GM18502 (cell line): ENCODE data around the gene CCDC154.

ENCODE experiments used
- ATAC-seq: cut with Tn5 transposase; IDR thresholded peaks from one replicate; pipeline ENCODE4 v1.9.1; 2021; ENCODE audit warnings: mild to moderate bottlenecking; ENCODE audit not compliant: unreplicated experiment, poor library complexity

The CCDC154 gene

DNA sequence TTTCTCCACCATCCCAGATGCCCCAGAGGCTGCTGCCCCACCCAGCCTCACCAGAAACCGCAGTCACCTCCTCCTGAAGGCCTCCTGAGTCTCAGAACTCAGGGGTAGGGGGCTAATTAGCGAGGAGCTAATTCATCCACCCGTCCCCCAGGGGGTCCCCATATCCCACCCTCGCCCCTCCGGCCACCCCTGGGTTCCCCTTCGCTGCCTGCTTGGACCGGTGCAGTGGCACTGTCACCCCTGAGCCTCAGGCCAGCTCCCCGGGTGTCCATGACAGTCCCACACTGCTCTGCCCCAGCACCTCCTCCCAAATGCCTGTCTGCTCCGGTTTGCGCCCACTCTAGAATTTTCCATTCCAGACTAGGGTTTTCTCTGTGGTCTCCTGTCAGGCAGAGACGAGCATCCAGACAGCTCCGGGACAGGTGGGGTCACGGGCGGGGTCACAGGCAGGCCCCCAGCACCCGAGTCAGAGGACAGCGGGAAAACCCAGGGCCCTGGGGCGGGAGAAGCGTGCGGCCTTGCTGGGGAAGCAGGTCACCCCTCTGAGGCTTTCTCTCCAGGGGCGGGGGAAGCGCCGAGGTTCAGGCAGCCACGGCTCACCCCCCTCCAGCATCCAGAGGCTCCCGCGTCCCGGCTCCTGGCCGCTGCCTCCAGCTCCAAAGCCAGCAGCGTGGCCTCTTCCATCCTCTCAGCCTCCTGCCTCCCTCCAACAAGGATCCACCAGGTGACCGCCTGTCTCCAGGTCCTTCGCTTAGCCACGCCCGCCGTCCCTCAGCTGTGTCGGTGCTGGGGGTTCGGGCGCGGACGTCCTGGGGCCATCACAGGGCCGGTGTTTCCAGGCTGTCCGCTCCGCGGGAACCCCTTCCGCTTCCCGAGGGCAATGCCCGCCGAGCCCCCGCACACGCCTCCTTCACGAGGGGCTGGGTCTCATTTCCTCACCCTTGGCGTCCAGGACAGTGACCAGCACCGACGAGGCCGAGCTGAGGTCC is 16.6 kb downstream of the CCDC154 start:
- no peak for ATAC-seq

DNA sequence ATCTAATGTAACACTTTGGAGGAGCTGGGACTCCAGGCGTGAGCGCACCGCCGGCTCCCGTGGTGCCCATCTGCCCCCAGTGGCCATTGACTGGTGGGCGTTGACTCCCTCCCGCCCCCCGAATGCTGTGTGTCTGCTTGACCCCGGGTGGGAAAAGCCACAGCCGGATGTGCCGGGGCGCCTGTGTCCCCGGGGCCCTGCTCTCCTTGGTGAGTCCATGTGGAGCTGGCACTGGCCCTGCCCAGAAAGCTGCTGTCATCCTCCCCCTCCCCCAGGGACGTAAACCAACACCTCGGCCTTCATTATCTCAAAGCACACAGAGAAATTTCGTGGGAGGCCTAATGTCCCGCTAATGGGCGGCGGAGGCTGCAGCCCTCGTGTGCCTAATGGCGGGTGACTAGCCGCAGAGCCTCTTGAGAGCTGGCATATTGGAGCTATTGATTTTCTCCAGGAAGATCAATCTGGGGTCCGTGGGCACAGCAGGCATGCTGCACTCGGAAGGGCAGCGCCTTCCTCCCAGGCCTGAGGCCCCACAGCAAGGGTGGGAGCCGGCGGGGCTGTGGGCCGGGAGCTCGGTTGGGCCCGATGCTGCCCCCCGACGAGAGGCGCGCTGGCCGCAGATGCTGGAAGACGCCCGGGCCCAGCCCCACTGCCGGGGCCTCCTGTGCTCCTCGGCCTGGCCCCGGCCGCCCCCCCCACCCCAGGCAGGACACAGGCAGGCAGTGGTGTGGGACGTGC is 17.5 kb downstream of the CCDC154 start:
- no peak for ATAC-seq

DNA sequence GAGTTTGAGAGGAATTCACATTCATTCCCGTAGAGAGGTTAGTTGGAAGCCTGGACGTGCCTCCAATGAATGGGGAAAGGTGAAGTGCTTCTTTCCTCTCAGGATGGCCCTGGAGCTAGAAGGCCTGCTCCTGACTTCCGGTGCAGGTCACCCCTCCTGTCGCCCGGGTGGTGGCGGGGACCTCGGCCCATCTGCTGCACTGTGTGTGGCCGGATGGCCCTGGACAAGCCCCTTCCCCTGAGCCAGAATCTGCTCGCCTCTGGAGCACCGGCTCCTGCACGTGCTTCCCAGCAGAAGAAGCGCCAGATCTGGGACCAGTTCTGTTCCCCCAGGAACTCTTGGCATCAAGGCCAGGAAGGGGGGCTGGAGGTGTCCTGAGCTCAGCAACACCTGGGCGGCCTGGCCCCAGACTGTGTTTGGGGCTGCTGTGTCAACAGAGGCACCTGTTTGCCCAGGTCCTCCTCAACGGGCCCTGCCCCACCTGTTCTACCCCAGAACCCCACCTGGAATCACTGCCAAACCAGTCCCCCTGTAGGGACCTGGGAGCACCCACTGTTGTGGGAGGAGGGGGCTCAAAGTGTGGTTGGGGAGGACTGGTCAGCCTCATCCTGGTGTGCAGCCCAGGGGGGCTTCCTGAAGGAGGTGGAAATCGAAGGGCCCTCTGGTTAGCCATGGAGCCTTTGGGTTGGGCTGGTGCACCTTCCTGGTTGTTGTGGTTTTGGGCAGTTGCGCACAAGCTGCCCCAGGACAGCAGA is 18.6 kb downstream of the CCDC154 start:
- no peak for ATAC-seq

DNA sequence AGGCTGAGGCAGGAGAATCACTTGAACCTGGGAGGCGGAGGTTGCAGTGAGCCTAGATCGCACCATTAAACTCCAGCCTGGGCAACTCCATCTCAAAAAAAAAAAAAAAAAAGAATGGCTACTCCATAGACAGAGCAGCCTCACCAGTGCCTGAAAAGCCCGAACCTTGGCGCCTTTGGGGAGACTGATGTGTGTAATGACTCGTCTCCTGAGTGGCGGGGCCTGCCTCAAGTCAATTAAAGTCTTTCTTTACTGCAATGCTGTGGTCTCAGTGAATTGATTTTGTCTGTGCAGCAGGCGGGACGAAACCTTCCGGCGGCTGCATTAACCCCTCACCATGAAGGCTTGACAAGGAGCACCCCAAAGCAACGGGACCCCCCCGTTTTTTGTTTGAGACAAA is 20.3 kb downstream of the CCDC154 start:
- no peak for ATAC-seq

DNA sequence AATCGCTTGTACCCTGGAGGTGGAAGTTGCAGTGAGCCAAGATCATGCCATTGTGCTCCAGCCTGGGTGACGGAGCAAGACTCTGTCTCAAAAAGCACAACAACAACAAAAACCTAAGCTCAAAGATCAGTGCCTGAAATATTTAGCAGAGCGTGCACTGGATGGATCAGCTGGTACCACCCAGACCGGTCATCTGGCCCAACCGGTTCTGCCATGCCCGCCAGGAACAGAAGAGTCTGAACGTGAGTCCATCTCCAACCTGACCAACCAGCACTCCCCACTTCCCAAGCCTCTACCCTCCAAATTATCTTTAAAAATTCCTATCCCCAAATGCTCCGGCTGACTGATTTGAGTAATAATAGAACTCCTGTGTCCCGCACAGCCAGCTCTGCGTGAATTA is 22.3 kb downstream of the CCDC154 start:
- no peak for ATAC-seq

DNA sequence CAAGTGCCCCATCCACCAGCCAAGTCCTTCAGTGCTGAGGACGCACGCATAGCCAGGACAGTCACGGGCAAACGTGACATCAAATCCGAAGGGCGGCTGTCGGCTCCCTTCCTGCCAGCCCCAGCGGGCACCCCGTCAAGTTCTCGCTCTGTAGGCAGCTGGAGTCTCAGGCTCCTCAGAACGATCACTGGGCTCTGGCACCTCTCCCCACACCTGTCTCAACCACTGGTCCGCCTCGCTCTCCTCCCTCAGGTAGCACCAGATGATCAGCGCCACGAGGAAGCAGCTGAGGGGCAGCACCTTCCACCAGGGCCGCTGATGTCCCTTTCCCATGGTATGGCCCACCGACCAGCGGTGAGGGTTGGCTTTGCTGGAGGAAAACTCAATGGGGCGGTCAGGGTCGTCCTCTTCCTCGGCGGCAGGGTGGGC is 24.2 kb downstream of the CCDC154 start:
- ATAC-seq: peak; percentile 13

DNA sequence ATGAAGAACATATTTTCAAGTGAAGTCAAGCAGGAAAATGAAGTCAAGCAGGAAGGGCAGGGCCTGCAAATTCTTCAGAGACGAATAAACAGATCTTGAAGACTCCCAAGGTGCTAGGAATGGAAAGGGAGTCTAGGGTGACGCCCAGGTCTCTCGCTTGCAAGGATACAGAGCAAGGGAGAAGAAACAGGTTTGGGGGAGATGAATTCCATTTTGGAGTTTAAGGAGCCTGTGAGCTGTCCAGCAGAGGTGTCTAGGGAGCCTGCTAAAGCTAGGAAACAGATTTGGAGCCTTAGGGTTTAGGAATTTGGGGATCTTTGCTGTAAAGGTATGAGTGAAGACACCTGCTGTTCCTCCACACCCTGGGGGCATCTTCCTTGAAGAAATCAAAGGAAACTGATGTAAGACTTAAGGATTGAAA is 27.8 kb downstream of the CCDC154 start:
- ATAC-seq: no peak

DNA sequence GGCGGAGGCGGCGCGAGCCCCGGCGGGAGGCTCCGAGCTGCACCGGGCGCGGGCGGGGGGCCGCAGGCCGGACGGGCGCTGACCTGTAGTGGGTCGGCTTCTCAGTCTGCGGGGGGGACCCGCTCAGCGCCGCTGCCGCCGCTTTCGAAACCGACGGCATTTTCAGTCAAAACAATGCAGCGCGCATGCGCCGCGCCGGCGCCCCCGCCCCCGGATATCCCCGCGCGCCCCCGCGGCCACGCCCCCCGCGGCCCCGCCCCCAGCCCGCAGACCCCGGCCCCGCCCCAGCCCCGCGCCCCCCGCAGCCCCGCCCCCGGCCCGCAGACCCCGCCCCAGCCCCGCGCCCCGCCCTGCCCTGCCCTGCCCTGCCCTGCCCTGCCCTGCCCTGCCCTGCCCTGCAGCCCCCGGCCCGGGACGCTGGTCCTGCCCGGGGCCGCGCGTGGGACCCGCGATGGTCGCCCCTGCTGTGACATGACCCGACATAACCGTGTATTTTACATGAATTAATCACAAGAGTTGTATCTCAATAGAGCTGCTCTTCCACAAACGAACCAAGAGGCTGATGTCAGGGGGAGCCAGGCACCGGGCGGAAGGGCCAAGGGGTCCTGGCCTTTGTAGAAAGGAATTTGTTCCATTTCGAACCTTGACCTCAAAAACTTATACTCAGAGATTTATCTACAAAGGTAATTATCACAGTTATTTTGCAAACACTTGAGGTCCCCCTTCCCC is 29.7 kb downstream of the CCDC154 start, which contains the start of gene UNKL:
UNKL (minus strand) TSS at position 173 of the 729 bp plus-strand sequence; CDS start at position 160, 13 bp downstream.
- peak; percentile 46 for ATAC-seq

DNA sequence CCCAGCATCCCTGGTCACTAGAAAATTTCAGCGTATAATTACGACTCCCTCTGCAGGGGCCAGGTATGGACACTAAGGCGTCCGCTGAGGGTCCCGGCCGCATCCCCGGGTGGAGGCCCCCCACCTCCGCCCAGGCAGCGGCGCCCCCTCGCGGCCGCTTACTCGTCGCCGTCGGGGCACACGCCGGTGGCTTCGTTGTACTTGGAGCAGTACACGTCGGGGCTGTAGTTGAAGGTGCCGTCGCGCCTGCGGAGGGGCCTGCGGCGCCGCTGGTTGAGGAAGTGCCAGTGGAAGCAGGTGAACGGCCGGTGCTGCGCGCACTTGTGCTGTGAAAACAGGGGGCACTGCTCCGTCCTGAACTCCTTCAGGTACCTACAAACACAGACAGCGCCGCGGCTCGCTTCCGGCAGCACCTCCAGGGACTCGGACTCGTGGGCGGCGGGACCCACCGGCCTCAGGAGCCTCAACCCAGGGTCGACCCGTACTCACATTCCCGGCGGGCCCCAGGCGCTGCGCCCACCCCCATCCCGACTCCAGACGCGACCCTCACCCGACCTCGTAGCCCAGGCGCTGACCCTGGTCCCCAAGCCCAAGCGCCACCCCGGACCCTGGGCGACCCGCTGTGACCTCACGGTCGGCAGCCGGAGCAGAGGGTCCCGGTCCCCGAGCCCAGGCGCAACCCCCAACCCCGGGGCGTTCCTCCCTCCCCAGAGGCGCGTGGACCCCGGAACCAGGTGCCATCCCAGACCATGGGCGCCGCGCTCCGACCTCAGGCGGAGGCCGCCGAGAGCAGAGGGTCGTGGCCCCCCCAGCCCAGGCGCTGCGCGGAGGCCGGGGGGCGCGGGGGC is 30.4 kb downstream of the CCDC154 start:
- ATAC-seq: peak; percentile 34

DNA sequence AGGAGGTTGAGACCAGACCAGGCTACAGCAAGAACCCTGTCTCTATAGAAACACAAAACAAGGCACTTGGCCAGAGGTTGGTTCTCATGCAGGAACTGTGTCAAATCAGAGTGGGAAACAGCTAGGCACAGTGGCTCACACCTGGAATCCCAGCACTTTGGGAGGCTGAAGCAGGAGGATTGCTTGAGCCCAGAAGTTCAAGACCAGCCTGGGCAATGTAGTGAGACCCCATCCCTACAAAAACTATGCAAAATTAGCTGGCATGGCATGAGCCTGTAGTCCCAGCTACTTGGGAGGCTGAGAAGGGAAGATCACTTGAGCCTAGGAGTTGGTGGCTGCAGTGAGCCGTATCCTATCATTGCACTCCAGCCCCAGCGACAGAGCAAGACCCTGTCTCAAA is 31.5 kb downstream of the CCDC154 start:
- ATAC-seq: no peak

DNA sequence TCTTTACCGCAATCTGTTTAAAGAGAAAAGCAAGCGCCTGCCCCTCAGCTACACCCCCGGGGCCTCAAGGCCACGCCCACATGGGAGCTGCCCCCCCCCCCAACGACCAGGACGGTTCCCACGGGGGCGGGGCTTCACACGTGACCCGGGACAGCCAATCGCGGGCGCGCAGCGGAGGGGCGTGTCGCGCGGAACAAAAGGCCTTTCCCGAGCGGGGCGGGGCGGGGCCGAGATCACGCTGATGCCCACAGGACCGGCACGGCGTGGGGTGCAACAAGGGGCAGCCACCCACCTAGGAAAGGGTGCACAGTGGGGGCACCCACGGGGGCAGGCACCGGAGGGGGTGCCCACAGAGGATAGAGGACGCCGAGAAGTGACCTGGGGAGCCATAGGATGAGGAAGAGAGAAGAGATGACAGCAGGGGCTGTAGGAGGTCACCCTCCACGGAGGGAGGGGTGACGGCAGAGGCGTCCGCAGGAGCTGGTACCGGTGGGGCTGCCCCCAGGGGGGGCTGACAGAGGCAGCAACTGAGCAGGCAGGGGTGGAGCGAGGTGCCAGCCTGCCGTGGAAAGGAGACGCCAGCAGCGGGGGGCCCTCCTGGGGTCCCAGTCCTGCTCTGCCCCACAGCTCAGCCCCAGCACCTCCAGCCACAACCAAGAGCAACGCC is 36.1 kb downstream of the CCDC154 start:
- peak; percentile 84 for ATAC-seq

DNA sequence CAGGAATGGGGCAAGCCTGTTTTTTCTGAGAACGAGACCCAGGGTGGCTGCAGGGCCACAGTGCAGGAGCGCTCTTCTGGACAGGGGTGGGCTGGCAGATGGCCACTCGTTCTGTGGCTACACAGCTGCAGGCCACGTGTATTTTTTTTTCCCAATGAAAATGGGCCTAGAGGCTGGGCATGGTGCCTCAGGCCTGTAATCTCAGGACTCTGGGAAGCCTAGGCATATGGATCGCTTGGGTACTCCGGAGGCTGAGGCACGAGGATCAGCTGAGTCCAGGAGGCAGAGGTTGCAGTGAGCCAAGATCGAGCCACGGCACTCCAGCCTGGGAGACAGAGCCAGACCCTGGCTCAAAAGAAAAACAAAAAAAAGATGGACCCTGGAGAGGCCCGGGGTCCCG is 36.6 kb downstream of the CCDC154 start:
- ATAC-seq: no peak

DNA sequence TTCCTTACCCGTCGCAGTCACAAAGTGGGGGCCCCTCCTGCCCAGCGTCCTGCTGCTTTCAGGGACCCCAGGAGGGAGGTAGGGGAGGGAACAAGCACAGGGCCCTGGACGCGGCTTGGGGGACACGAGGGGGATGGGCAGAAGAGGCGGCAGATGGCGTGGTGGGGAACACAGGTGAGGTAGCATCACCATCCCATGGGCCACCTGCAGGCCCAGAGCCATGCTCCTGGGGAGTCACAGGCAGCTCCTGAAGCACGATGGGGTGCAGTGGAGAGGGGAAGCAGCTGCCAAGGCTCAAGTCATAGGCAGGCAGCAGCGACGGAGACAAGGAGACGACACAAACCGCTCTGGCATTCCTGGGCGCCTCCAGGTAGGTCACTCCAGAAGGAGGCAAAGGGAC is 40.6 kb downstream of the CCDC154 start:
- ATAC-seq: no peak

DNA sequence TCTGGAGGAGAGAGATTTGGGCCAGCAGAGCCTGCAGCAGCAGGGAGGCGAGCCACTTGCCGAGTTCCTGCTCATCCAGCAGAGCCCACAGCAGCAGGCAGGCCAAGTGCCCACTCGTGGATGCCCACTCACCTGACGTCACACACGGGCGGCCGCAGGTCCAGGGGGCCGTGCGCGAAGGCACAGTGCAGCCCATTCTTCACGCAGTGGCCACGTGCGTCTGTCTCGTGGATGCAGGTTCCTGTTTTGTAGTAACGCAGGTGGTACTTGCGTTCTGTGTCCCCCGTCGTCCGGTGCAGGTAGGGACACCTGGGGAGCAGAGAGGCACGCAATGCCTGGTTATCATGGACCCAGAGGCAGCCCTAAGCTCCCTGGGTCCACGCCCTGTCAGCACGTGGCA is 41.3 kb downstream of the CCDC154 start:
- no peak for ATAC-seq

DNA sequence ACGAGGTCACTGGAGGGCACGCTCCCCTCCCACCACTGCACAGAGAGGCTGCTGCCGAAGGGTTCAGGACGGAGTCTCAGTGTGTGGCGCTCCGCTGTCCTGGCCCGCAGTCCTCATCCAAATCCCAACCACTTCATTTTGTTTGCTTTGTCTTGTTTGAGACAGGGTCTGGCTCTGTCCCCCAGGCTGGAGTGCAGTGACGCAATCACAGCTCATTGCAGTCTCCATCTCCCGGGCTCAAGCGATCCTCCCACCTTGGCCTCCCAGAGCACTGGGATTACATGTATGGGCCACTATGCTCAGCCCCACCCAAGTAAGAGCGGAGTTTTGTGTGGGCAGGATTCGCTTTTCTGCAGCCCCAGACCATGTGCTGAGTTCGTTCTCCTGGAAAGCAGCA is 42.6 kb downstream of the CCDC154 start:
- no peak for ATAC-seq

DNA sequence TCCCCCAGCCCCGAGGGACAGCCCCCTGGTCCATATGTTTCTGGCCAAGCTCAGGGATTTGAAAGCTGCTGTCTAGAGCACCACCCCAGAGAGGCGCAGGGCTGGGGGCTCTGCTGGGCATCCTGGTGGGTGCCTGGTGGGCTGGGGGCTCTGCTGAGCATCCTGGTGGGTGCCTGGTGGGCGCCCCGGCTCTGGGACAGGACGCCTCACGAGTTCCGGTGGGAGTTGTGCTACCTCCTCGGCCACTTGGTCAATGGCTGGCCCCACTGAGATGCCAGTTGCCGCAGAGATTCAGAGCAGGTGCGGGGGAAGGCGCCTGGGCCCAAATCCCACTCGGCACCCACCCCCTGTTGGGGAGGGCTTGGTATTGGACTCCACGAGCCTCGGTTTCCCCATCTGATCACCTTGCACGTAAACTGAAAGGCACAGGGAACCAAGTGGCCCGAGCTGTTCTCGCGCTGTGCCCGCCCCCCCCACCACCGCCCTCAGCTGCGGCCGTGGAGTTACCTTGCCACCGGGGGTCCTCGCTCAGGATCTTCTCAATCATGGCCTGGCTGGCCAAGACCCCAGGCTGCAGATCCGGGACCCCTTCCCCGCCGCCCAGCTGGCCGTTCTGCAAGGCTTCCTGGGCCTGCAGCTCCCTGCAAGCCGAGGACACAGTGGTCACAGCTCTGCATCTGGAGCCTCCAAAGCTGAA is 43.1 kb downstream of the CCDC154 start:
- no peak for ATAC-seq

DNA sequence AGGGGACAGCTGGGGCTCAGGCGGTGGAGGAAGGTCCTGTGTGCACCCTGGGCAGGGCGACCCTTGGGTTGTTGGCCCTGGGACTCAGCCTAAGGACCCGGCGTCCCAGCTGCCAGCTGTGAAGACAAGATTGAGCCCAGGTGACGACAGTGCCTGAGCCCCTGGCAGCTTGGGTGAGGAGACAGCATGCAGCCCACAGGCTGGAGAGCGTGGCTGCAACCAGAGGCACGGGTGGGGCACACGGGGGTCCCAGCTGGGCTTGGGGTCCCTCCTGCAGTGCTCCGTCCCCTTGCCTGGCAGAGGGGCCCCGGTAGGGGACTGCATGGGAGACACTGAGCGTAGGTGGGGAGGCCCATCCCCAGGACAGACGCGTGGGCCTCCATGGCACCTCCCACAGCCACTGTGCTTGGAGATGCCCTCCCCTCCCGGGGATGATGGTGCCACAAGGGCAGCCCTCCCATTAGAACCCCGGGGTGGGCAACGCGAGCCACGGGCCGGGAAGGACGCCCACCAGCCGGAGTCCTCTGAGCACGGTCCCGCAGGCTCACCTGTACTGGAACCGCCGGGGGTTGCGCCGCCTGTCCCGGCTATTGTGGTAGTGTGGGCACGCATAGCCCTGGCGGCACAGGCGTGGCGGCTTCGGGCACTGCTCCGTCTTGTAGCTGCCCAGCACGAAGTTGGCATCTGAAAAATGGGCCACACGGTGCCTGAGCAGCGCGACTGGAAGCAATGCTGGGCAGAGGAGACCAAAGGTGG is 45.4 kb downstream of the CCDC154 start:
- ATAC-seq: no peak
